C4-2B (cell line): ENCODE measurements around the gene C2orf72.

Source experiments
- ZFX ChIP-seq: fragments of 450-650 bp; IDR thresholded peaks from 2 replicates; pipeline ENCODE4 v1.6.1; 2017
- TF ChIP-seq, protein P1 (sequence below): fragments of 450-650 bp; conservative IDR thresholded peaks from 2 replicates; pipeline ENCODE4 v1.5.1; 2017; ENCODE audit warnings: mild to moderate bottlenecking

DNA sequence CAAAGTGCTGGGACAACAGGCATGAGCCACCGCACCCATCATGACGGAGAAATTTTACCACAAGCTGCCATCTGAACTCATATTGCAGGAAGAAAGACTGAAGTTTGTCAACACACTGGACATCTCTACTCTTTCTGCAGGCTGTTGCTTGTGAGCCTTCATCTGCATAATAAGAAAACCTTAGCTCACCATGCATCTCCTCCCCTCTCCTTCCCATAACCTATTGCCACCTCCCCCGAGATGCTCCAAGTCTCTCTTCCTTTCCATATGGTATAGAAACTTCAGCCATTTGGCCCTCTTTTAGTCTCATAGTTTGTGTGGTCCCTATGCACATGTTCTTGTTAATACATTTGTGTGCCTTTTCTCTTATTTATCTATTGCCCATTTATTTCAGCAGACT lies 19.1 kb upstream of the C2orf72 start:
- TF ChIP-seq, protein P1, sequence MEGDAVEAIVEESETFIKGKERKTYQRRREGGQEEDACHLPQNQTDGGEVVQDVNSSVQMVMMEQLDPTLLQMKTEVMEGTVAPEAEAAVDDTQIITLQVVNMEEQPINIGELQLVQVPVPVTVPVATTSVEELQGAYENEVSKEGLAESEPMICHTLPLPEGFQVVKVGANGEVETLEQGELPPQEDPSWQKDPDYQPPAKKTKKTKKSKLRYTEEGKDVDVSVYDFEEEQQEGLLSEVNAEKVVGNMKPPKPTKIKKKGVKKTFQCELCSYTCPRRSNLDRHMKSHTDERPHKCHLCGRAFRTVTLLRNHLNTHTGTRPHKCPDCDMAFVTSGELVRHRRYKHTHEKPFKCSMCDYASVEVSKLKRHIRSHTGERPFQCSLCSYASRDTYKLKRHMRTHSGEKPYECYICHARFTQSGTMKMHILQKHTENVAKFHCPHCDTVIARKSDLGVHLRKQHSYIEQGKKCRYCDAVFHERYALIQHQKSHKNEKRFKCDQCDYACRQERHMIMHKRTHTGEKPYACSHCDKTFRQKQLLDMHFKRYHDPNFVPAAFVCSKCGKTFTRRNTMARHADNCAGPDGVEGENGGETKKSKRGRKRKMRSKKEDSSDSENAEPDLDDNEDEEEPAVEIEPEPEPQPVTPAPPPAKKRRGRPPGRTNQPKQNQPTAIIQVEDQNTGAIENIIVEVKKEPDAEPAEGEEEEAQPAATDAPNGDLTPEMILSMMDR = no peak
- TF ChIP-seq ZFX = no peak
